H1 (cell line): ENCODE results near the gene SSTR1. TPM values are rescaled to one million over a fixed set of nuclear protein-coding genes. Genes with fewer than 3 reads are reported as not detected.

Experiments used
- ASH2L ChIP-seq: fragments of 200-600, 300-600 bp; sonication (generic); IDR thresholded peaks from one replicate; pipeline ENCODE4 v1.7.1; 2017; ENCODE audit warnings: low read length
- BRCA1 ChIP-seq: IDR thresholded peaks from 2 replicates; pipeline ENCODE4 v1.6.1; 2012; ENCODE audit warnings: low read depth, low read length, improper control_type of control experiment
- CBX5 ChIP-seq: fragments of 300-800, 300-1000 bp; sonication (generic); IDR thresholded peaks from 2 replicates; pipeline ENCODE4 v1.7.1; 2016; ENCODE audit warnings: antibody characterized with exemption, low read length, low read depth
- CHD1 ChIP-seq: IDR thresholded peaks from 2 replicates; pipeline ENCODE4 v1.6.1; 2012; ENCODE audit warnings: low read depth, low read length, improper control_type of control experiment
- CHD2 ChIP-seq: IDR thresholded peaks from 2 replicates; pipeline ENCODE4 v1.6.1; 2012; ENCODE audit warnings: low read length, improper control_type of control experiment
- CTBP2 ChIP-seq: IDR thresholded peaks from 2 replicates; pipeline ENCODE4 v1.7.0; 2011; ENCODE audit warnings: borderline replicate concordance, mild to moderate bottlenecking, moderate library complexity, mixed read lengths, low read length; ENCODE audit not compliant: insufficient read depth, insufficient read length
- EGR1 ChIP-seq: IDR thresholded peaks from 2 replicates; pipeline ENCODE4 v1.6.1; 2011; ENCODE audit warnings: low read depth, low read length, borderline replicate concordance
- EZH2 ChIP-seq: fragments of 200-600 bp; sonication (generic); IDR thresholded peaks from 2 replicates; pipeline ENCODE4 v1.7.1; 2012; ENCODE audit warnings: low read depth, mild to moderate bottlenecking, moderate library complexity, low read length, inconsistent platforms; ENCODE audit not compliant: severe bottlenecking
- JUN ChIP-seq: IDR thresholded peaks from 2 replicates; pipeline ENCODE4 v1.6.1; 2011; ENCODE audit warnings: low read depth, mild to moderate bottlenecking, improper control_type of control experiment, low read length
- JUND ChIP-seq: IDR thresholded peaks from 2 replicates; pipeline ENCODE4 v1.6.1; 2011; ENCODE audit warnings: mild to moderate bottlenecking, improper control_type of control experiment, low read length
- PHF8 ChIP-seq: fragments of 200-600 bp; sonication (generic); conservative IDR thresholded peaks from 2 replicates; pipeline ENCODE4 v1.7.1; 2012; ENCODE audit warnings: low read depth, mild to moderate bottlenecking, inconsistent platforms, low read length, moderate library complexity
- POLR2A ChIP-seq, 2 experiments: IDR thresholded peaks; 1 replicate in 1 of 2; 2 replicates in 1 of 2; pipeline ENCODE4 v1.6.1; 2011; ENCODE audit warnings: low read depth in 2 of 2, low read length in 2 of 2, mild to moderate bottlenecking in 2 of 2; ENCODE audit errors: control extremely low read depth in 1 of 2
- RFX5 ChIP-seq: IDR thresholded peaks from 2 replicates; pipeline ENCODE4 v1.6.1; 2011; ENCODE audit warnings: low read depth, low read length, improper control_type of control experiment, borderline replicate concordance
- RXRA ChIP-seq: IDR thresholded peaks from 2 replicates; pipeline ENCODE4 v1.6.1; 2011; ENCODE audit warnings: low read depth, mild to moderate bottlenecking, low read length, moderate library complexity; ENCODE audit not compliant: insufficient read depth
- SIRT6 ChIP-seq: IDR thresholded peaks from one replicate; pipeline ENCODE4 v1.7.1; 2012; ENCODE audit warnings: low read length, inconsistent platforms
- SP2 ChIP-seq: IDR thresholded peaks from 2 replicates; pipeline ENCODE4 v1.6.1; 2012; ENCODE audit warnings: mild to moderate bottlenecking, low read length, inconsistent platforms
- TEAD4 ChIP-seq: IDR thresholded peaks from 2 replicates; pipeline ENCODE4 v1.6.1; 2012; ENCODE audit warnings: low read depth, low read length, inconsistent platforms, mixed read lengths
- YY1 ChIP-seq: IDR thresholded peaks from 2 replicates; pipeline ENCODE4 v1.6.1; 2011; ENCODE audit warnings: low read depth, mild to moderate bottlenecking, low read length
- polyA plus RNA-seq, 7 experiments: library from polyadenylated mRNA; depleted of rRNA in 3 of 7; stranded (reverse) in 5 of 7; unstranded in 2 of 7; fragments of >200 nt in 5 of 7; fragments of 200-250 nt in 2 of 7; gene quantifications; 1 replicate in 5 of 7; 2 replicates in 1 of 7; 4 replicates in 1 of 7; pipeline versions ENCODE4 v1.2.1 to v1.2.3, GENCODE V29; 2011 to 2013; ENCODE audit warnings: missing spikeins in 2 of 7, mixed read lengths in 2 of 7
- total RNA-seq: library from RNA; stranded (reverse); fragmentation: NEBNext Ultra II Directional; extraction: Animal tissue kit (Norgen Biotek cat#: 25700); gene quantifications from 2 replicates; pipeline ENCODE4 v1.2.1, GENCODE V29; 2021
- TF ChIP-seq, protein P1 (sequence below): IDR thresholded peaks from 2 replicates; pipeline ENCODE4 v1.6.1; 2011; ENCODE audit warnings: low read length, improper control_type of control experiment
- TF ChIP-seq, protein P2 (sequence below): IDR thresholded peaks from 2 replicates; pipeline ENCODE4 v1.6.1; 2012; ENCODE audit warnings: inconsistent platforms

SSTR1 gene
- total and polyA plus RNA-seq, 2 of the 8 experiments (the other 6 are each of a cell fraction or from before 2014, with no cell fraction given): 0.82 to 0.93 TPM

DNA sequence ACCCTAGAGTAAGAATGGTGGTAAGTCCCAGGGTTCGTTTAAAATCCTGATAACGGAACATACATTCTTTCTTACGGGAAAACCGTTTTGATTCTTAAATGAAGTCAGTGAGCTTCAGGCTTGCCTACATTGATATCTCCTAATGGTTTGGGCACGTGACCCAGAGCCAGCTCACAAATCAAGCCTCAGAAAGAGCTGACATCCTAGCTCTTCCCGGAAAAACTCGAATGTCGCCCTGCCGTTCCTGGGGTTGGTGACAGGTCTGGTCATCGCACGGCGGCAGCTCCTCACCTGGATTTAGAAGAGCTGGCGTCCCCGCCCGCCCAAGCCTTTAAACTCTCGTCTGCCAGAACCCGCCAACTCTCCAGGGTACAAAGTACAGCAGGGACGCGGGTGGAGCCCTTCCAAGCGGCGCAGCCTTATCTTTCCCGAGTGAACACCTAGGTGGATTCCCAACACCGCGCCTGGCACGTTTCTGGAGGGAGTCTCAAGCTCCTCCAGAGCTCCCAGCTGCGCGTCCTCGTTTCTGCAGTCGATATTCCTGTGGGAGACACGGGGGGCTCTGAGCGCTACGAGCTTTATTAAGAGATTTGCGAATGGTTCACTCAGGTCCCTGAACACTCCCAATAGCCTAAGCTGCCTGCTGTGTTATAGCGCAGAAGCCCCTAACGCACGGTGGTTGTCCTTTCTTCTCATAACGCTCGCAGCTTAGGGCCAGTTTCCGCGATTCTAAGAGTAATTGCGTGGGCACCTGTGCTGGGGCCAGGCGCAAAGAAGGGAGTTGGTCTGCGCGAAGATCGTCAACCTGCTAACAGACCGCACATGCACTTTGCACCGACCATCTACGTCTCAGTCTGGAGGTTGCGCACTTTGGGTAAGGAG, at the start of gene SSTR1 (continued):
- TF ChIP-seq SIRT6 (no peak), SP2 (no peak), RXRA (no peak), RFX5 (no peak), CHD2 (peak; percentile 5; the same call in 1 of the 2 replicates), TEAD4 (no peak), JUN (no peak), EGR1 (0 out of 2 replicates have a peak, but pooled peaks have one; percentile 12), POLR2A (IDR thresholded peaks at IDR 0.05; ENCODE audit: control extremely low read depth in 1 of 2, low read depth in 2 of 2, low read length in 2 of 2) (peak; percentile 80 to 88), ASH2L (no peak), JUND (no peak), EZH2 (peak; percentile 5), CHD1 (no peak), CBX5 (no peak), YY1 (no peak), PHF8 (no peak), BRCA1 (no peak), CTBP2 (no peak)
- TF ChIP-seq, protein P1, sequence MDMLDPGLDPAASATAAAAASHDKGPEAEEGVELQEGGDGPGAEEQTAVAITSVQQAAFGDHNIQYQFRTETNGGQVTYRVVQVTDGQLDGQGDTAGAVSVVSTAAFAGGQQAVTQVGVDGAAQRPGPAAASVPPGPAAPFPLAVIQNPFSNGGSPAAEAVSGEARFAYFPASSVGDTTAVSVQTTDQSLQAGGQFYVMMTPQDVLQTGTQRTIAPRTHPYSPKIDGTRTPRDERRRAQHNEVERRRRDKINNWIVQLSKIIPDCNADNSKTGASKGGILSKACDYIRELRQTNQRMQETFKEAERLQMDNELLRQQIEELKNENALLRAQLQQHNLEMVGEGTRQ: peak; percentile 79
- TF ChIP-seq, protein P2, sequence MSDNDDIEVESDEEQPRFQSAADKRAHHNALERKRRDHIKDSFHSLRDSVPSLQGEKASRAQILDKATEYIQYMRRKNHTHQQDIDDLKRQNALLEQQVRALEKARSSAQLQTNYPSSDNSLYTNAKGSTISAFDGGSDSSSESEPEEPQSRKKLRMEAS: peak; percentile 52
